ENCODE results near the gene SYS1.

The SYS1 gene

DNA sequence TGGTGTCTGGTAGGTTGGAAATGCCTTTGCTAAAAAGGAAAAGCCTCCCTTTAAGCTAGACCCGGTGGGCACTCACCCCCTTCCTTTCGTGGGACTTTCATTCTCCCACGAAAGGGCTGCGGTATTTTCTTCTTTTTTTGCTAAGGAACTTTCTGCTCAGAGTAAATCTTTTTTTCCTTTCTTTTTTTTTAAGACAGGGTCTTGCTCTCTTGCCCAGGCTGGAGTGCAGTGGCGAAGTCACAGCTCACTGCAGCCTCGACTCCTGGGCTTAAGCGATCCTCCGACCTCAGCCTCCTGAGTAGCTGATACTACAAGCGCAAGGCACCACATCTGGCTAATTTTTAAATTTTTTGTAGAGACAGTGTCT is 11.1 kb downstream of the SYS1 start:
- H3K27me3 ChIP-seq: peaks cover 0 to 24% (median 8%) of the 10 kb centered on the region in 11 experiments; a peak in 10 of 22 replicates
- no peak for TF ChIP-seq Cebpa-rat (IDR thresholded peaks at IDR 0.05)
- H3K9me3 ChIP-seq (replicated peaks in 1 of 11): no peaks in the 10 kb centered on the region
- H3K9ac ChIP-seq: no peak overlapping the region
- H3K36me3 ChIP-seq: peaks cover 0 to 28% (median 8%) of the 10 kb centered on the region in 11 experiments; a peak in 6 of 22 replicates
- no peak overlapping the region for H3K27ac ChIP-seq
- peak overlapping the region; percentile 55 to 85 (median 76); a peak in 19 of 22 replicates for H3K4me2 ChIP-seq
- peaks cover 15 to 63% (median 43%) of the 10 kb centered on the region in 10 experiments for H3K4me1 ChIP-seq
- 0 out of 20 replicates have a peak overlapping the region, but pooled peaks of 2 of the 10 experiments have one; percentile 34 to 42 for H3K4me3 ChIP-seq
- H4K20me1 ChIP-seq: peaks cover 0 to 51% (median 11%) of the 10 kb centered on the region in 11 experiments; a peak in 12 of 22 replicates

DNA sequence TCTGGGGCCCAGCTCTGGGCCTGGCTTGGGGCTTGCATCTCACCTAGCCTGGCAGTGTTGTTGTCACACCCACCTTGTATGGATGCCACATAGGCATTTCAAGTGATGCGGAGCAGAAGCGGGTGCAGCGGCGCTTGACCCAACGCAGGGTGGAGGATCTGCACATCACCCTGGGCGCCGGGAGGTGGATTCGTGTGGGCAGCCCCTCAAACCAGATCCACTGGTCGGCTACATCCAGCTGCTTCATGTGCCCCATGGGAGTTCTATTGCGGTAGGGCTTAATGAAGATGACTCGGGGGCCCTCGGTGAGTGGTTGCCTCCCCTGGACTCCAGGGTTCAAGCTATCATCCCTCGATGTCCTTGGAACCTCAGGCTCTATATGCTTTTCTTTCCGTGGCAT is 12.0 kb downstream of the SYS1 start:
- TF ChIP-seq Cebpa-rat (IDR thresholded peaks at IDR 0.05): no peak
- Histone ChIP-seq H3K4me3 (no peak overlapping the region), H3K4me2 (peak overlapping the region in 8 of 11 experiments; percentile 31 to 85 (median 70); a peak in 16 of 22 replicates), H3K9ac (no peak overlapping the region), H3K36me3 (peaks cover 0 to 28% (median 8%) of the 10 kb centered on the region in 11 experiments; a peak in 6 of 22 replicates), H3K4me1 (peaks cover 6 to 54% (median 35%) of the 10 kb centered on the region in 10 experiments), H4K20me1 (peaks cover 0 to 42% (median 11%) of the 10 kb centered on the region in 11 experiments; a peak in 11 of 22 replicates), H3K27ac (no peak overlapping the region), H3K27me3 (peaks cover 0 to 24% (median 8%) of the 10 kb centered on the region in 11 experiments; a peak in 10 of 22 replicates), H3K9me3 (replicated peaks in 1 of 11) (no peaks in the 10 kb centered on the region)

DNA sequence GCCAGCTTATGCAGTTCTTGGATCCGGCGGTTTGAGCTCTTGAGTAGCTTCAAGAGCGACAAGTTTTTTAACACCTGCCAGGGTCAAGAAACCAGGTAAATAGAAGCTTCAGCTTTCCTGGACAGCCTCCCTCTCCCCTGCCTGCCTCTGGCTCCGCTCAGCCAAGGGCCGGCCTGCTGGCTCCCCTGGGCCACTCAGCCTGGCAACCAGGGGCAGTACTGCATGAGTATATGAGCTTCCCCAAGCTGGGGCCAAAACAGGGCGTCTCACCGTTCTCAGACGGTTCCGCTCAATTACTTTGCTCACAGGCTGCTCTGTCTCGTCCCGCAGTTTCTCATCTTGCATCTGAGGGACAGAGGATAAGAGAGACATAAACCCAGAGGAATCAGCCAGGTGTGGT is 14.3 kb downstream of the SYS1 start:
- no peak overlapping the region for H3K9ac ChIP-seq
- H3K36me3 ChIP-seq: peaks cover 0 to 10% (median 0%) of the 10 kb centered on the region in 11 experiments; a peak in 1 of 22 replicates
- H3K4me2 ChIP-seq: no peak overlapping the region
- no peak overlapping the region for H3K27ac ChIP-seq
- H4K20me1 ChIP-seq: peaks cover 0 to 24% (median 11%) of the 10 kb centered on the region in 11 experiments; a peak in 11 of 22 replicates
- peaks cover 0 to 10% (median 0%) of the 10 kb centered on the region in 11 experiments; a peak in 3 of 22 replicates for H3K27me3 ChIP-seq
- H3K4me3 ChIP-seq: no peak overlapping the region
- TF ChIP-seq Cebpa-rat (IDR thresholded peaks at IDR 0.05): no peak
- peaks cover 5 to 44% (median 25%) of the 10 kb centered on the region in 10 experiments; a peak in 18 of 20 replicates for H3K4me1 ChIP-seq
- no peaks in the 10 kb centered on the region for H3K9me3 ChIP-seq (replicated peaks in 1 of 11)

DNA sequence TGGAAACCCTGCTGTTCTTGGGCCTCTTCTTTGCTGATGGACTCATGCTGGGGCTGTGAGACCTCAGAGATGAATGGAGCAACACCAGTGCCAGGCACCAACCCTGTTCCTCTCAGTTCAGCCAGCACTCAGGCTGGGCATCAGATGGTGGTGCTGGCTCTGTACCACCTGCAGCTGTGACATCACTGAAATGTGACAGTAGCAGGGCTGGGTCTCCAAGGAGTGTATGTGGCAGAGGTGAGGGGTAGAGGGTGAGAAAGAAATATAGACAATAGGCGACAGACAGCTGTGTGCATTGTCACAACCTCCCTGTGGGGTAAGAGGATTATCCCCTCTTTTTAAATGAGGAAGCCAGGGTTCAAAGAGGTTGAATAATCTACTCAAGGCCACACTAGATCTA is 15.2 kb downstream of the SYS1 start, which contains the start of gene TP53TG5:
TSS of gene TP53TG5 (minus strand) at position 135 of the 400 bp plus-strand sequence. CDS start at position 46, 89 bp downstream.
- H4K20me1 ChIP-seq: peaks cover 0 to 19% (median 11%) of the 10 kb centered on the region in 11 experiments; a peak in 10 of 22 replicates

DNA sequence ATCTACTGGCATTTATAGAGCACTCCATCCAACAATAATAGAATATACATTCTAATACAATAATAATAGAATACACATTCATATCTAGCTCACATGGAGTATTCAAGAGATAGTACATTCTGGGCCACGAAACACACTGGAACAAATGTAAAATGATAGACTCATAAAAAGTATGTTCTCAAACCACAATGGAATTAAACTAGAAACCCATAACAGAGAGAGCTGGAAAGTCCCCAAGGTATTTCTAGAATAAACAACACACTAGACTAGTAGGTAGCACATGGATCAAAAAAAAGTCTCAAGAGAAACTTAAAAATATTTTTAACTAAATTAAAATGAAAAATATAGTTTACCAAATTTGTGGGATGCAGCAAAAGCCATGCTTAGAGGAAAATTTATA is 24.3 kb downstream of the SYS1 start:
- H3K36me3 ChIP-seq: no peaks in the 10 kb centered on the region
- H3K27ac ChIP-seq: no peak overlapping the region
- H3K4me3 ChIP-seq: no peak overlapping the region
- H3K4me1 ChIP-seq: peaks cover 0 to 9% (median 5%) of the 10 kb centered on the region in 10 experiments; a peak in 11 of 20 replicates
- no peaks in the 10 kb centered on the region for H3K27me3 ChIP-seq
- H4K20me1 ChIP-seq: no peaks in the 10 kb centered on the region
- H3K4me2 ChIP-seq: no peak overlapping the region
- TF ChIP-seq Cebpa-rat (IDR thresholded peaks at IDR 0.05): no peak
- H3K9ac ChIP-seq: no peak overlapping the region
- peaks cover 0 to 22% (median 10%) of the 10 kb centered on the region in 11 experiments; a peak in 15 of 22 replicates for H3K9me3 ChIP-seq (replicated peaks in 1 of 11)

More for the DNA sequence above, 15.2 kb downstream of the SYS1 start, which contains the start of gene TP53TG5:
- H3K4me3 ChIP-seq: no peak within 1 kb of the TSS
- H3K36me3 ChIP-seq: 0 out of 22 replicates have a peak, but pooled peaks cover 0 to 8% (median 0%) of the 10 kb centered on the region in 11 experiments
- H3K4me2 ChIP-seq: no peak within 1 kb of the TSS; a peak in 1 of 22 replicates
- peaks cover 2 to 40% (median 21%) of the 10 kb centered on the region in 10 experiments; a peak in 18 of 20 replicates for H3K4me1 ChIP-seq
- H3K9me3 ChIP-seq (replicated peaks in 1 of 11): no peaks in the 10 kb centered on the region
- H3K27me3 ChIP-seq: peaks cover 0 to 5% (median 0%) of the 10 kb centered on the region in 11 experiments; a peak in 2 of 22 replicates
- no peak within 1 kb of the TSS for H3K27ac ChIP-seq
- no peak for TF ChIP-seq Cebpa-rat (IDR thresholded peaks at IDR 0.05)
- no peak within 1 kb of the TSS for H3K9ac ChIP-seq

DNA sequence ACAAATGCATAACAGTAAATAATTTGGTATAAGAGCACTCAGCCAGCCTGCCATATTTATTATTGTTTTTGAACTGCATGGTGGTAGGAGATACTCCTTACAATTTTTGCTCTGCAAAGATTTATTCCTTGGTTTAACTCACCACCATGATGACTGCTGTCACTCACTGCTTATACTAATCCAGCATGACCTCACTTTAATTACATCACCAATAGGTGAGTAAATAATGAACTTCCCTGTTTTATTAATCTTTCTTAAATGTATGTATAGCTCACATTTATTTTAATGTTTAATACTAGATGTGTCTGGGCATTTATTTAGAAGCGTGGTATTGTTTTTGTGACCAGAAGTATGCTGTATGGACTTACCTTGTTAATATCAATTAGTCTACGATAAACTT is 28.0 kb downstream of the SYS1 start:
- H3K9me3 ChIP-seq (replicated peaks in 1 of 11): peaks cover 0 to 22% (median 10%) of the 10 kb centered on the region in 11 experiments; a peak in 15 of 22 replicates
- peaks cover 0 to 18% (median 9%) of the 10 kb centered on the region in 10 experiments; a peak in 14 of 20 replicates for H3K4me1 ChIP-seq
- H3K9ac ChIP-seq: no peak overlapping the region
- TF ChIP-seq Cebpa-rat (IDR thresholded peaks at IDR 0.05): no peak
- no peaks in the 10 kb centered on the region for H4K20me1 ChIP-seq
- no peaks in the 10 kb centered on the region for H3K27me3 ChIP-seq
- H3K4me2 ChIP-seq: no peak overlapping the region
- H3K27ac ChIP-seq: no peak overlapping the region
- no peaks in the 10 kb centered on the region for H3K36me3 ChIP-seq
- H3K4me3 ChIP-seq: no peak overlapping the region

DNA sequence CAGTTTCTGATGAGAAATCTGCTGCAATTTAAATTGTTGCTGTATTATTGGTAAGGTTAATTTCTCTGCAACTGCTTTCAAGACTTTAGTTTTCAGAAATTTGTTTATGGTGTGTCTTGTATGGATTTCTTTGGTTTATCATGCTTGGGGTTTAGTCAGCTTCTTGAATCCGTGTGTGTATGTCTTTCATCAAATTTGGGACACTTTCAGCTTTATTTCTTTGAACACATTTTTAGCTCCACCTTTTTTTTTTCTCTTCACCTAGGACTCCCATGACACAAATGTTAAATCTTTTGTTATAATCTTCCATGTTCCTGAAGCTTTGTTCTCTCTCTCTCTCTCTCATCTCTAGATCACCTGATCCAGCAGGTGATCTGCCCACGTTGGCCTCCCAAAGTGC is 28.6 kb downstream of the SYS1 start:
- Histone ChIP-seq H3K36me3 (no peaks in the 10 kb centered on the region), H3K4me1 (peaks cover 0 to 18% (median 9%) of the 10 kb centered on the region in 10 experiments; a peak in 14 of 20 replicates), H3K27ac (no peak overlapping the region), H3K4me3 (no peak overlapping the region), H3K9ac (no peak overlapping the region), H4K20me1 (no peaks in the 10 kb centered on the region), H3K4me2 (no peak overlapping the region), H3K9me3 (replicated peaks in 1 of 11) (peaks cover 0 to 20% (median 10%) of the 10 kb centered on the region in 11 experiments; a peak in 15 of 22 replicates), H3K27me3 (no peaks in the 10 kb centered on the region)
- TF ChIP-seq Cebpa-rat (IDR thresholded peaks at IDR 0.05): no peak

DNA sequence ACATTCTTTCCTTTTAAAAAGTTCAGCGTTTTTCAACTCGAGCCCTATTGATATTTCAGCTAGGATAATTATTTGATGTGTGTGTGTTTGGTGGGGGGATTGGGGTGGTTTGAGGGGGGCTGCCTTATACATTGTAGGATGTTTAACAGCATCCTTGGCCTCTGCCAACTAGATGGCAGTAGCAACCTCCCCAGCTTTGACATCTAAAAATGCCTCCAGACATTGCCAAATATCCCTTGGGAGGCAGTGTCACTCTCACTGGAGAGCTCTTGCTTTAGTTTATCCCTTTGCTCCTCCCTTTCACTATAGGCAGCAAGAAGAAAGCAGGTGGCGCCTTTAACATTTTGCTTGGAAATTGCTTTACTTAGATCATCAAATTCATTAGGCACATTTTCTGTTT is 29.8 kb downstream of the SYS1 start:
- TF ChIP-seq Cebpa-rat (IDR thresholded peaks at IDR 0.05): no peak

More for the DNA sequence above, 29.8 kb downstream of the SYS1 start:
- Histone ChIP-seq H3K9ac (no peak overlapping the region), H3K27me3 (no peaks in the 10 kb centered on the region), H3K4me2 (peak overlapping the region in 6 of 11 experiments; percentile 4 to 41 (median 26); a peak in 7 of 22 replicates), H4K20me1 (no peaks in the 10 kb centered on the region), H3K27ac (no peak overlapping the region), H3K4me3 (no peak overlapping the region), H3K4me1 (peaks cover 0 to 18% (median 9%) of the 10 kb centered on the region in 10 experiments; a peak in 14 of 20 replicates), H3K9me3 (replicated peaks in 1 of 11) (peaks cover 0 to 9% (median 2%) of the 10 kb centered on the region in 11 experiments; a peak in 9 of 22 replicates), H3K36me3 (no peaks in the 10 kb centered on the region)
